ENCODE measurements around the gene ADH4. TPM values are rescaled to one million over a fixed set of nuclear protein-coding genes. Genes with fewer than 3 reads are reported as not detected.
"Not testable (repeated sequence)": the region's sequence is repeated elsewhere in the genome, so short reads cannot be mapped to it uniquely, and the experiment has no call there.

ADH4 gene
- polyA plus RNA-seq (ENCODE audit: insufficient read length in 4 of 4): 1 to 10 TPM in 2 of 4 donors, under 1 TPM in 2; 0.43 to 1.4 (median 0.92) TPM

GRCh38 chr4:99144070-99144469, at the start of gene ADH4:
ADH4 (minus strand) TSS chr4:99144297; CDS start chr4:99144222, 75 bp downstream.
- no peak for DNase-seq (ENCODE audit: low read depth in 4 of 4, low spot score in 2 of 4)

- DNase-seq (ENCODE audit: low read depth in 4 of 4, low spot score in 2 of 4): no peak
Measured at GRCh38 chr4:99190336-99190735, 46.2 kb upstream of the ADH4 start.

GRCh38 chr4:99189900-99190299, 45.8 kb upstream of the ADH4 start:
- DNase-seq (ENCODE audit: low read depth in 4 of 4, low spot score in 2 of 4): not testable (repeated sequence)

- no peak for DNase-seq (ENCODE audit: low read depth in 4 of 4, low spot score in 2 of 4)
Measured at GRCh38 chr4:99186029-99186428, 41.9 kb upstream of the ADH4 start.

GRCh38 chr4:99185581-99185980, 41.5 kb upstream of the ADH4 start:
- DNase-seq (ENCODE audit: low read depth in 4 of 4, low spot score in 2 of 4): no peak

GRCh38 chr4:99180382-99181070, 36.4 kb upstream of the ADH4 start:
- DNase-seq (ENCODE audit: low read depth in 4 of 4, low spot score in 2 of 4): no peak

- no peak for DNase-seq (ENCODE audit: low read depth in 4 of 4, low spot score in 2 of 4)
Measured at GRCh38 chr4:99179626-99180025, 35.5 kb upstream of the ADH4 start.

GRCh38 chr4:99179178-99179577, 35.1 kb upstream of the ADH4 start:
- DNase-seq (ENCODE audit: low read depth in 4 of 4, low spot score in 2 of 4): no peak

GRCh38 chr4:99166544-99166943, 22.4 kb upstream of the ADH4 start:
- DNase-seq (ENCODE audit: low read depth in 4 of 4, low spot score in 2 of 4): no peak

GRCh38 chr4:99165978-99166377, 21.9 kb upstream of the ADH4 start:
- no peak for DNase-seq (ENCODE audit: low read depth in 4 of 4, low spot score in 2 of 4)

- no peak for DNase-seq (ENCODE audit: low read depth in 4 of 4, low spot score in 2 of 4)
Measured at GRCh38 chr4:99161373-99162099, 17.4 kb upstream of the ADH4 start.

- no peak for DNase-seq (ENCODE audit: low read depth in 4 of 4, low spot score in 2 of 4)
Measured at GRCh38 chr4:99159699-99160098, 15.6 kb upstream of the ADH4 start.

- no peak for DNase-seq (ENCODE audit: low read depth in 4 of 4, low spot score in 2 of 4)
Measured at GRCh38 chr4:99157478-99157935, 13.4 kb upstream of the ADH4 start.

- no peak for DNase-seq (ENCODE audit: low read depth in 4 of 4, low spot score in 2 of 4)
Measured at GRCh38 chr4:99156992-99157391, 12.9 kb upstream of the ADH4 start.

GRCh38 chr4:99154658-99155342, 10.7 kb upstream of the ADH4 start:
- no peak for DNase-seq (ENCODE audit: low read depth in 4 of 4, low spot score in 2 of 4)

- DNase-seq (ENCODE audit: low read depth in 4 of 4, low spot score in 2 of 4): no peak
Measured at GRCh38 chr4:99151995-99152394, 7.9 kb upstream of the ADH4 start.

- no peak for DNase-seq (ENCODE audit: low read depth in 4 of 4, low spot score in 2 of 4)
Measured at GRCh38 chr4:99151452-99151851, 7.4 kb upstream of the ADH4 start.

- no peak for DNase-seq (ENCODE audit: low read depth in 4 of 4, low spot score in 2 of 4)
Measured at GRCh38 chr4:99149426-99150019, 5.4 kb upstream of the ADH4 start.

- no peak for DNase-seq (ENCODE audit: low read depth in 4 of 4, low spot score in 2 of 4)
Measured at GRCh38 chr4:99148550-99148949, 4.5 kb upstream of the ADH4 start.

- DNase-seq (ENCODE audit: low read depth in 4 of 4, low spot score in 2 of 4): no peak
Measured at GRCh38 chr4:99144587-99144986, 490 bp upstream of the ADH4 start.

- DNase-seq (ENCODE audit: low read depth in 4 of 4, low spot score in 2 of 4): no peak
Measured at GRCh38 chr4:99136329-99136728, 7.8 kb downstream of the ADH4 start.
